Measurements from ENCODE around the gene EXD3.
"Not testable (repeated sequence)": the region's sequence is repeated elsewhere in the genome, so short reads cannot be mapped to it uniquely, and the experiment has no call there.

EXD3 gene

DNA sequence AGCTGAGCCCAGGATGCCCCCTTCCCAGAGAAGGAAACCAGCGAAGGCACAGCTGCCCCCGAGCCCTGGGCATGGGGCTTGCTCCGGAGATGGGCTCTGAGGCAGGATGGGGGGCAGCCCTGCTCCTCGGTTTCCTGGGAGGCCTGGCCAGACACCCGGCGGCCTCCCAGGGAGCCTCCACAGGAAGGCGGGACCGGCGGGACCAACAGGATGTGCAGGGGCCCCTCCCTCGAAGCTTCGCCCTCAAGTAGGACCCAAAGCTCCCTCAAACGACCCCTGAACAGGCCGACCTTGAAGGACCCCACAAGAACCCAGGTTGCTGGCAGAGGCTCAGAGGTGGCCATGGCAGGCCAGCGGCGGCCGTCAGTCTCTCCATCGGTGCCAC, 11.7 kb downstream of the EXD3 start:
- DNase-seq (ENCODE audit: low read depth in 2 of 2), result no peak

- no peak for DNase-seq (ENCODE audit: low read depth in 2 of 2)
Measured at GRCh38 chr9:137410891-137411249, 12.1 kb downstream of the EXD3 start.

DNA sequence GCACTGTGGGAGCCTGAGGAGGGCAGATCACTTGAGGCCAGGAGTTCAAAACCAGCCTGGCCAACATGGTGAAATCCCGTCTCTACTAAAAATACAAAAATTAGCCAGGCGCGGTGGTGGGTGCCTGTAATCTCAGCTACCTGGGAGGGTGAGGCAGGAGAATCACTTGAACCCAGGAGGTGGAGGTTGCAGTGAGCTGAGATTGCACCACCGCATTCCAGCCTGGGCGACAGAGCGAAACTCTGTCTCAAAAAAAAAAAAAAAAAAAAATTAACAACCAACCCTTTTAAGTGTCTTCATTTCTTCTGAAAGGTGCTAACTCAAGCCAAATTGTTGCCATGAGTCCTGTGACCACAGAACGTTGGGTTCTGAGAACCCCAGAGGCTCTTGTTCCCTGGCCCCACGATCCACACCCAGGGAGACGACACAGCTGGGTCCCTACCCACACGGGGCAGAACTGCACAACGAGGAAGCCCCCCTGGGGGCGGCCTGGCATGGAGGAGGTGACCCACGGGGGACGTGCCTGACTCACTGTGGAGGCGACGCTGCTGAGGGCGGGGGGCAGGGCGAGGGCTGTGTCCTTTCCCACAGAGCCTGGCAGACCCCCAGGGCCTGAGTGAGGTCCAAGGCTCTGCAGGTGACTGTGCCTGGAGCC, 12.6 kb downstream of the EXD3 start:
- not testable (repeated sequence) for DNase-seq (ENCODE audit: low read depth in 2 of 2)

- no peak for DNase-seq (ENCODE audit: low read depth in 2 of 2)
Measured at GRCh38 chr9:137409515-137409914, 13.4 kb downstream of the EXD3 start.

GRCh38 chr9:137408651-137409405, 14.1 kb downstream of the EXD3 start:
- no peak for DNase-seq (ENCODE audit: low read depth in 2 of 2)

GRCh38 chr9:137407590-137408300, 15.2 kb downstream of the EXD3 start:
- no peak for DNase-seq (ENCODE audit: low read depth in 2 of 2)

DNA sequence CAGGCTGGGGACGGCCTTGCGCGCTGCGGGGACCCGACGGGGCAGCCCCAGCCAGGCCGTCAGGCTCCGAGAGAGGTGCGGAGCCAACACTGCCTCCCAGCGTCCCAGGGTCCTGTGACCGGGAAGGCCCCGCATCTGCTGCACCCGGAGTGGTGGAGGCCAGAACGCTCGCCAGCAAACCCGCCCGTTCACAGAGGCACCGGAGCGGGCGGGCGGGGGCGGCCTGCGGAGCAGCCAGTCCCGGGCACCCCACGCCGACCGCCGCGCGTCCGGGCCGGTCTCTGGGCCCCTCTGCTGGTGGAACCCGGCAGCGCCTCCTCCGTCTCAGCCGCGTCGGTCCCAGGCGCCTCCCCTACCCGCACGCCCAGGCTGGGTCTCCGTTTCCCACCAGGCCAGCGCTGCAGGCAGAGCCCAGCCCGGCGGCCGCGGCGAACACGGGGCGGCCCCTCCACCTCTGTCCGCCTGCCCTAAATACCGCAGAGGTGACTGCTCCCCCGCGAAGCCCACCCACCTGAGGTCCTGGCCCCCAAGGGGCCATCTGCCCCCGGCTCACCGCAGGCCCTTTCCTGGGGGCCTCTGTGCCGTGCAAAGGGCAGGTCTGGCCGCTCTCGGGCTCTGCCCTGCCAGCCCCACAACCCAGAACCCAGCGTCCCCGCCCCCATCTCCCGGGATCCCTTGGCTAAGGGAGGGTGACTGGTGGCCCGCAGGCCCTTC, 15.9 kb downstream of the EXD3 start:
- DNase-seq (ENCODE audit: low read depth in 2 of 2), result peak; percentile 10 to 18

GRCh38 chr9:137406085-137406760, 16.7 kb downstream of the EXD3 start:
- no peak for DNase-seq (ENCODE audit: low read depth in 2 of 2)

GRCh38 chr9:137405677-137406081, 17.3 kb downstream of the EXD3 start:
- DNase-seq (ENCODE audit: low read depth in 2 of 2), result no peak

DNA sequence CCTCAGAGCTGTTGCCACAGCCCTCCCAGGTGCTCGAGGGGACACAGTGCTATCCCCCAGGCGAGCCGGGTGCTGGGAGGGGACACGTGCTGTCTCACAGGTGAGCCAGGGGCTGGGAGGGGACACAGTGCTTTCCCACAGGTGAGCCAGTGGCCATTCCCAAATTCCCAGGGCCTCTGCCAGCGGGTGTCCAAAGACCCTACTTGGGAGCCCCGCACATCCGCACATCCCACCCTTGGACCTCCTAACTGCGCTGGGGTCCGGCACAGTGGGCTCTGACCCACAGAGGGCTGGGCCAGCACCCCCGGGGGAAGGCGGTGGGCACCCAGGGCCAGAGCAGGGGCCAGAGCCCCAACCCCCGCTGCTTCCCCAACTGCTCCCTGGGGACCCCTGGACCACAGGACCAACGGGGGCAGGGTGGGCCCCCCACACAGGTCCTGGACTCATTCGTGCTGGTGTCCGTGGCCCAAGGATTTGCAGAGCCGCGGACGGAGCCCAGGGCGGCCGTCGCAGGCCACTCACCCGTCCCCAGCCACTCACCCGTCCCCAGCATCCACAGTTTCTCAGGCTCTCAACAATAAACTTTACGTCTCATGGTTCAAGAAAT, 17.9 kb downstream of the EXD3 start:
- no peak for DNase-seq (ENCODE audit: low read depth in 2 of 2)

- no peak for DNase-seq (ENCODE audit: low read depth in 2 of 2)
Measured at GRCh38 chr9:137403269-137403668, 19.7 kb downstream of the EXD3 start.

GRCh38 chr9:137402746-137403145, 20.2 kb downstream of the EXD3 start:
- no peak for DNase-seq (ENCODE audit: low read depth in 2 of 2)

GRCh38 chr9:137398561-137399468, 24.1 kb downstream of the EXD3 start:
- DNase-seq (ENCODE audit: low read depth in 2 of 2), result no peak

DNA sequence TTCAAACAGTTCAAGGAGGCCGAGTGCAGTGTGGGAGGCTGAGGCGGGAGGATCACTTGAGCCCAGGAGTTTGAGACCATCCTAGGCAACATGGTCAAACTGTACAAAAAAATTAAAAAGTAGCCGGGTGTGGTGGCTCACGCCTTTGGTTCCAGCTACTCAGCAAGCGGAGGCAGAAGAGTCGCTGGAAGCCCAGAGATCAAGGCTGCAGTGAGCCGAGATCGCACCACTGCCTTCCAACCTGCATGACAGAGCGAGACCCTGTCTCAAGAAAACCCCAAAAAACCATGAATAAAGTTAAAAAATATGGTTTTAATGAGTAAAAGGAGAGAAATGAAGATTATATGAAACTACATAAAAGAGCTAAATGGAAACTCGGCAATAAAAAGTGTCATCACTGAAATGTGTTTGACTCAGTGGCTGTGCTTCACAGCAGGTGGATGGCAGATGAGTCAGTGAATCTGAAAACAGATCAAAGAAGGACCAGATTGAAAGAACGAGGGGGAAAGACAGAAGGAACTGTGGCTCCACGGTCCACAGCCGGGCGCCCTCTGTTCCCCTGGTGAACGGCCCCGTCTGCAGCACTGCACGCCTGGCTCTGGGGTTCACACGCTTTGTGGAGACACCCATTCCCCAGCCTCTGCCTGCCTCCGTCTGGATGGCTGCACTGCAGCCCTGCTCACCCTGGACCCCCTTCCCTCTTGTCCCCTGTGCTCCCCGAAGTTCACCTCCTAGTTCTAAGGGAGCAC, 25.1 kb downstream of the EXD3 start:
- no peak for DNase-seq (ENCODE audit: low read depth in 2 of 2)

DNA sequence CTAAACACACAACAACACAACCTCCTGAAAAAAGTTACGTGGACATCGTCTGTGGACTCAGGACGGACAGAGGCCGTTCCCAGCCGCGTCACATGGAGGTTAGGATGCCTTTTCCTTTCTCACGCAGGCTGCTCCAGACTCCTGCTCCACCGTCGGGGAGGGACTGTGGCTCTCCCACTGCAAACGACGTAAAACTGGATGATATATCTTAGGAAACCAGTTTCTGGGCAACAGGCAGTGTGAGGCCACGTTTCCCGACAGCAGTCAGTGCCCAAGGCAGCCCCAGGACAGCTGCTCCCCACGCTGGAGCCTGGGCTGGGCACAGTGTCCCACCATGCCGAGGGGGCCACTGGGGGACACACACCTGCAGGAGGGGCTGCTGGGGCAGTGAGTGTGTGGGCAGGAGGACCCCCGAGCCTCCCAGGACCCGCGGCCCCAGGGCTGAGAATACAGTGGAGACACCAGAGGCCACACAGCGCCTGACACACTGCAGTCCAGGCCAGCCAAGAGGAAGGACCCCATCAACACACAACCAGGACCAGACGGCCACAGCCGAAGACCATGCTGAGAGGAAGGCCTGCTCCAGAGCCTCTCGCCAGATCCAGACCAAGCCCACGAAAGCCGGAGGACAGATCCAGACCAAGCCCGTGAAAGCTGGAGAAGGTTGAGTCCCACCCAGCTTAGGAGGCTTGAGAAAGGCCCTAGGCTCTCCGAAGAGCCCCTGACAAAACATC, 26.2 kb downstream of the EXD3 start:
- no peak for DNase-seq (ENCODE audit: low read depth in 2 of 2)

GRCh38 chr9:137396227-137396626, 26.7 kb downstream of the EXD3 start:
- DNase-seq (ENCODE audit: low read depth in 2 of 2), result peak in 1 of 2 experiments; percentile 8

DNA sequence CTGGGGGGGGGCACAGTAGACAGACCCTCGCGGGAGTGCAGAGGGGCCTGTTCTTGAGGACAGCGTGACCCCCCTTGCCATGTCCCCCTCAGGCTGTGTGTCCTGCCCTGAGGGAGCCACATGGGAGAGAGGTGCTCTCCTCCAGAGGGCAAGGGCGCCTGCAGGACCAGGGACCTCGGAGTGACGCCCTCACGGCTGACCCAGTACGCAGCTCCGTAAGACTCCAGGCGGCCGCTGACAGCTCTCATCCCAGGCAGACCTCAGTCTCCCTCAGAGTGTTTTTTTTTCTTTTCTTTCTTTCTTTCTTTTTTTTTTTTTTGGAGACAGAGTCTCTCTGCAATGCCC, 27.3 kb downstream of the EXD3 start:
- DNase-seq (ENCODE audit: low read depth in 2 of 2), result no peak

- no peak for DNase-seq (ENCODE audit: low read depth in 2 of 2)
Measured at GRCh38 chr9:137394866-137395665, 27.9 kb downstream of the EXD3 start.

Data from fibroblast of skin of left quadriceps (primary cell).